ENCODE results near the gene HTR1A.

The HTR1A gene

GRCh38 chr5:63962279-63962678 lies at the start of gene HTR1A:
TSS of gene HTR1A (minus strand) at chr5:63962445. CDS start at chr5:63961719, 726 bp downstream.
- no peak for DNase-seq

- DNase-seq: no peak
These were observed 41.7 kb upstream of the HTR1A start for GRCh38 chr5:64003966-64004365.

- no peak for DNase-seq
These were observed 37.9 kb upstream of the HTR1A start for GRCh38 chr5:64000096-64000495.

- no peak for DNase-seq
These were observed 24.8 kb upstream of the HTR1A start for GRCh38 chr5:63987053-63987452.

GRCh38 chr5:63981864-63982263 lies 19.6 kb upstream of the HTR1A start:
- no peak for DNase-seq

- no peak for DNase-seq
These were observed 1.7 kb upstream of the HTR1A start for GRCh38 chr5:63963926-63964325.

GRCh38 chr5:63963080-63963735 lies 963 bp upstream of the HTR1A start:
- DNase-seq: peak; percentile 27 to 51

GRCh38 chr5:63961598-63962161 lies 565 bp downstream of the HTR1A start:
- DNase-seq: no peak

- no peak for DNase-seq
These were observed 1.1 kb downstream of the HTR1A start for GRCh38 chr5:63961125-63961597.

GRCh38 chr5:63960646-63961045 lies 1.6 kb downstream of the HTR1A start:
- DNase-seq: no peak

GRCh38 chr5:63959177-63959982 lies 2.9 kb downstream of the HTR1A start:
- peak; percentile 40 to 57 for DNase-seq

- DNase-seq: no peak
These were observed 3.6 kb downstream of the HTR1A start for GRCh38 chr5:63958654-63959053.

GRCh38 chr5:63957617-63958016 lies 4.6 kb downstream of the HTR1A start:
- no peak for DNase-seq

GRCh38 chr5:63953217-63953616 lies 9.0 kb downstream of the HTR1A start:
- no peak for DNase-seq

GRCh38 chr5:63935103-63935502 lies 27.1 kb downstream of the HTR1A start:
- no peak for DNase-seq

- no peak for DNase-seq
These were observed 30.4 kb downstream of the HTR1A start for GRCh38 chr5:63931836-63932235.

- no peak for DNase-seq
These were observed 33.8 kb downstream of the HTR1A start for GRCh38 chr5:63928451-63928850.

- DNase-seq: peak; percentile 1 to 56
These were observed 38.3 kb downstream of the HTR1A start for GRCh38 chr5:63923914-63924313.

- DNase-seq: no peak
These were observed 42.3 kb downstream of the HTR1A start for GRCh38 chr5:63919763-63920478.

- DNase-seq: no peak
These were observed 45.5 kb downstream of the HTR1A start for GRCh38 chr5:63916786-63917185.

- no peak for DNase-seq
These were observed 50.4 kb downstream of the HTR1A start for GRCh38 chr5:63911871-63912270.
